Activated T-cell treated with anti-CD3 and anti-CD28 coated beads, Interleukin-2, amount 50 U/mL, for 1 hour (primary cell): Measurements from ENCODE around the gene XYLB.

Experiments used
- DNase-seq: peaks from one replicate; pipeline ENCODE4 v3.0.0-alpha.2; 2020

The XYLB gene

DNA sequence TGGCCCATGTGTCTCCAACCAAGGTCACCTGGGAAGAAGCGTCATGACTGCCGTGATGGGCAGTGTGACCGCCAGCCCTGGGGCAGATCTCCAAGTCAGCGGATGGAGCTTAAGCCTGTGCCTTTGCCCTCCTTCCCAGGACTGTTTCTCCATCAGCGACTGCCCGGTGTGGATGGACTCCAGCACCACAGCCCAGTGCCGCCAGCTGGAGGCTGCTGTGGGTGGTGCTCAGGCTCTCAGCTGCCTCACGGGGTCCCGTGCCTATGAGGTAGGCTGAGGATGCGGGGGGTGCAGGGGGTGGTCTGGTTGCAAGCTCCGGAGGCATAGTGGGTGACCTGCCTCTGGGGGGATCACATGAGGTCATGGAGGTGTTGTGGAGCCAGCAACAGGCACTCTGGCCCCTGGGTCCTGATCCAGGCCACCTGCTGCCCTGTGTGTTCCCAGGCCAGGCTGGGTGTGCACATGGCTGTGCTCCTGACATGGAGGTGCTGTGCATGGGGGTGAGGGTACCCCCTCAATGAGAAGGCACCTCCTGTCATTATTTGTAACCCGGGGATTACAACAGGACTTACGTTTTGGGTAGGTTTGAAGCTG, 19.0 kb downstream of the XYLB start:
- no peak for DNase-seq

DNA sequence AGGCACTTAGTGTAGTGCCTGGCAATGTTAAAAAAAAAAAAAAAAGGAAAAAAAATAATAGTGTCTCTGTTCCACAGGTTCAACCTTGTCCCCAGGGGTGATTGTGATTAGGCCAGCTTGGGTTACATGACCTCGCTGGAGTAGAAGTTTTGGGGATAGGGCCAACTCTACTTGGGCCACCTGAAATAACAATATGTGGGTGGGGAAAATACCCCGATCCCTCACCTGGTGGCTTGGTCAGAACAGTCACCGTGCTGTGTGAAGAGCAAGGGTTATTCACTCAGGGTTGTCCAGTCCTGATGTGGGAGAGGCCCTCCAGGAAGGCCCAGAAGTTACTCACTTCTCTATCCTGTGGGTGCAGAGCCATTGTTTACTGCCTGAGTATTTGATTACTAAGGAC, 19.5 kb downstream of the XYLB start:
- no peak for DNase-seq

DNA sequence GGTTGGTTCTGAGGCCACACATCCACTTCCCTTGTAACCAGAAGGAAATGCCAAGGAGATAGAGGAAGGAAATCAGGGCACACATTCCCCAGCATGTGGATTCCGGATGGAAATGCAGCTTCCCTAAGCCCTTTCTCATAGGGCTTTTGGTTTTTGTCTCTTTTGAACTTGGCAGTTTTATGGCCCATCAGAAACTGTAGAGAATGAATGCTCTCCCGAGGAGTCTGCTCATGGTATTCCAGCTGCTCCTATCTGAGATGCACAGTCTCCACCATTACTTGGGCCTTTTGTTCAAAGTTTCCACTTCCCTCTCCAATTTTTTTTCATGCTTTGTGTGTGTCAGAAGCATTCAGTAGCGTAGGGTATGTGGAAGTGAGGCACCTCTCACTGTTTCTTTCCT, 21.2 kb downstream of the XYLB start:
- no peak for DNase-seq

DNA sequence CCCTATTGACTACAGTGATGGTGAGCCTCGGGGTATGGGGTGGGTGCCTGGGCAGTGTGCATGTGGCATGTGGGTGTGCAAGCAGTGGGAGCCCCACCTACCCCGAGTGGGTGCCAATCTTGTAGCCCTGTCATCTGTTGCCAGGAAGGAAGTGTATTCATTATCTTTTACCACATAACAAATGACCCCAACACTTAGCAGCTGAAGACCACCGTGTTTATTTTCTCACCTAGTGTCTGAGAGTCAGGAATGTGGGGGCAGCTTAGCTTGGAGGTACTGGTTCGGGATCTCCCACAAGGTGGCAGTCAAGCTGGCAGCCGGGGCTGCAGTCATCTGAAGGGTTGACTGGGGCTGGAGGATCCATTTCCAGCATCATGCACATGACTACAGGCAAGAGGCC, 21.7 kb downstream of the XYLB start:
- DNase-seq: no peak

DNA sequence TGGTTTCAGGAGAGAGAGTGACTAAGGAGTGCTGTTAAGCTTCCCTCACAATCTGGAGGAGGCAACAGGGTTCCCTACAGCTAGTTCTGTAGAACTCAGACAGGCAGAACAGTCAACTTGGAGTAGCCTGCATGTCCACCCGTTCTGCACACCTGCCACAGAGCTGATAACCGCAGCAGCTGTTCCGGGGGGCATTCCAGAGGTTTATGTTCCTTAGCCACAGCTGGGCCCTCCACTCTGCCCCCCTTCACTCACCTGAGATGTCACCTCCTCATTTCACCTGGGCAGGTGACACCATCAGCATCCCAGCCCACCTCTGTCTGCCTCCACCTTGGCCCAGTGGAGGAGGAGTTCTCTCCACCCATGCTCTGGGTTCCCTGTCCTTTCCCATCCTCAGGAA, 22.6 kb downstream of the XYLB start:
- DNase-seq: no peak

DNA sequence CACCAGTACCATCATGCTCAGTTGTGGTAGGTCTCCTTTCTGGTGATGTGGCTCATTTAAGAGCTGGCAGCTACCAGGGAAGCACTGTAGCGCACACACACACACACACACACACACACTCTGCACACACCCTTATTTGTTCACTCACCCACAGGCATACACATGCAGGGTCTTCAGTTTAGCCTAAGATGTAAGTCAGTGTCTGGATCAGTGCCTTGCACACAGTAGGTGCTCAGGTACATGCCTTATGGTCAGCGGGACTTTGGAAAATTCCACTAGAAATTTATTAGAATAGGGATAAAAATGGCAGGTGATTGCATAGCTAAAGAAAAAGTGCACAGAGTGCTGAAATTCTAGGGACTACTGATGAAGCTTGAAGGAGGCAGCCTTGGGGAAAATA, 23.6 kb downstream of the XYLB start:
- no peak for DNase-seq

DNA sequence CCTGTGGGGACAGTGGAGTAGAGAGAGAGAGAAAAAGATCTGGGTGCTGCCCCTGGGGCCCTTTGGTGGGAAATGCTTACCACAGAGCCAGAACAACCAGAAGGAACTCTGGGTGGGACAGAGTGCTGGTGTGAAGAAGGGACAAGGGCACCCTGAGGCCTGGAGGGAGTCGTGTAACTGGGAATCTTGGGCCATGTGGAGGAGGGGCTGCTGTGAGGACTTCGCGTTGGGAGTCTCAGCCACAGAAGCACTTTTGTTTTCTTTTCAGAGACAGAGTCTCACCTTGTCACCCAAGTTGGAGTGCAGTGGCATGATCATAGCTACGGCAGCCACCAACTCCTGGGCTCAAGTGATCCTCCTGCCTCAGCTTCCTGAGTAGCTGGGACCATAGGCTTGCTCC, 24.3 kb downstream of the XYLB start:
- DNase-seq: no peak

DNA sequence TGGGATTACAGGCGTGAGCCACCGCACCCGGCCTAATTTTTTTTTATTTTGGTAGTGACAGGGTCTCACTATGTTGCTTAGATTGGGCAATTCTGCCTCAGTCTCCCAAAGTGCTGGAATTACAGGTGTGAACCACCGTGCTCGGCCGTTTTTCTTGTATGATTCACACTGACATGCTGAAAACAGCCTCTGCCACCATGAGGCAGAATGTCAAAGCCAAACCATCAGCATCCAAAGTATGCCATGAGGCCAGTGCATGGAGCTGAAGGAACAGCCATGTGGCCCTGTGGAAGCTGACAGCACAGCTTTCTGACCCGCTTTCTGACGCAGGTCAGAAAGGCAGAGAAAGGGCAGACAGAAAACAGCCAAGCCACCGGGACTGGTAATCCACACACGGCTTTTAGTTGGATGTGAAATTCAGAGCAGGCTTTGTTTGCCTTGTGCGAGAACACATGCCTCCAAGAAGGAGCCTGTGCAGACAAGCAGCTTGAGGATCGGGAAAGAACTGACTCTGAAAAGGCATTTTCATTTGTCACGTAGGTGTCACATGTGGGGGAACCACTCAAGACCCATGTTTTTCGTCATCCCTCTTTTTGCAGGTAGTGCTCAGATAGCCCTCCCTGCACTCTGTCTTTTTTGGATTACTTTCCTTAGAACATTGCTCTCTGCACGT, 25.1 kb downstream of the XYLB start:
- DNase-seq: no peak

DNA sequence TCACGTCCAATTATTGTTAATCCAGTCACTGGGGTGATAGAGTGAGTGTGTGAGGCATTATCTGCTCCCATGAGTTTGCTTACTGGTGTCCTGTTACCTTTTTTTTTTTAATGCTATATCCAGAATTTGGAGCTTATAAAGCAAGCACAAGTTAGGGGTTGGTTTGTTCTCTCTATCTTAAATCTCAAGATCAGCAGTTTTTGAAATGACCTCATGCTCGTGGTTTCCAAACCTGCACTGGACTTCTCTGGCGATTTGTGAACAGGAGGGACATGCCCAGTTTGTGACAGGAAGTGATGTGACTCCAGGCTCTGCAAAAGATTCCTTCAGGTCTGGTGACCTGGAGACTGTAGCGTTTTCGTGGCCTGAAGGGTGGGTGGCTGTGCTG, 25.6 kb downstream of the XYLB start:
- no peak for DNase-seq

DNA sequence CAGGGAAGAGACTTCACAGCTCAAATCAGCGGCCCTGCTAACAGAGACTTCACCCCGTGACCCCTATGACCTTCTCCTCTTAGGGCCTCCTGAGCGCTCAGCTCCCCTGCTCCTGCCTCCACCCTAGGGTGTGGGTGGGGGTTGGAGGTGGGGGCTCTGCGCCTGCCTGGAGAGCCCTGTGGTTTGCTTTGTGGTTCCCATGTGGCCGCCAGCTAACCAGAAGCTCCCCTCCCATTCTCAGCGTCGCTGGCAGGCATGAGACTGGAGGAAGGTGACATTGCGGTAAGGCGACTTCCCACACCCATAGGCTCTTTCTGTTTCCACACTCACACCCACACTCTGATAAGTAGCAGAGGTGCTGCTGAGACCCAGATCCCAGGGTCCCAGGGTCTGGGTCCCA, 27.6 kb downstream of the XYLB start:
- peak; percentile 25 for DNase-seq

DNA sequence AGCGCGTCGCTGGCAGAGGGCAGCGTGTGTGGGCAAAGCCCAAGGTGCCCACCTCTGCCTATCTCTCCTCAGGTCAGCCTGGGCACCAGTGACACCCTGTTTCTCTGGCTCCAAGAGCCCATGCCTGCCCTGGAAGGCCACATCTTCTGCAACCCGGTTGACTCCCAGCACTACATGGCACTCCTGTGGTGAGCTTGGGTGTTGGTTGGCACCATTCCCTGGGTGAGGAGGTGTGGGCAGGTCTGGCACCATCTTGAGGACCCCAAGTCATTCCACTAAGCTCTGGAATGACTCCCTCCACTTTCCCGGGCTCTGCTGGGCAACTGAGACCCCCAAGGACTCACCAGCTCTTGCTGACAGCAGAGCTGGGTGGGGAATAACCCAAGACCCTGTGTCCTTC, 28.5 kb downstream of the XYLB start:
- no peak for DNase-seq

DNA sequence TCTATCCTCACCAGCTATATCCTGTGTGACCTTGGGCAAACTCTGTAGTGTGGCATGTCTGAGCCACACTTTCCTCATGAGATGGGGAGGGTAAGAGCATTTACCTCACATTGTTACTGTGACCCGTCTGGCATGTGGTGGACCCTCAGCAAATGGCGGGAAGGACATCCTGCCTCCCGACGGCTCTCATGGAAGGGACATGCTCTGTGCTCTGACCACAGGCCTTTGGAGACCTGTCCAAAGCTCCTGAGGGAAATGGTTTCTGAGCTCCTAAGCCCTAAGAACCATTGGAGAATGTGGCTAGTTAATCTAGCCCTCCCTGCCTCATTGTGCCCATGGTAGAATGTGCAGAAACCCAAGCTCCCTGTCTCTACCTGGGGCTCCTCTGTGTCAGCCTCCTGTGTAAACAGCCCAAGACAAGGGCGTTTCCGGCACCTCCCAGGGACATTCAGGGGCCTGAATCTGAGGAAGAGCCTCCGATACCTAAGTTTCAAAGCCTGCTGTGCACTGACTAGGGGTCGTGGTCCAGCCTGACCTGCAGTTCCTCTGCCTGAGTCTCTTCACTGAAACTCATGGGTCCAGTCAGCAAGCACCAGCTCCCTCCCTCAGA, 29.0 kb downstream of the XYLB start:
- no peak for DNase-seq

DNA sequence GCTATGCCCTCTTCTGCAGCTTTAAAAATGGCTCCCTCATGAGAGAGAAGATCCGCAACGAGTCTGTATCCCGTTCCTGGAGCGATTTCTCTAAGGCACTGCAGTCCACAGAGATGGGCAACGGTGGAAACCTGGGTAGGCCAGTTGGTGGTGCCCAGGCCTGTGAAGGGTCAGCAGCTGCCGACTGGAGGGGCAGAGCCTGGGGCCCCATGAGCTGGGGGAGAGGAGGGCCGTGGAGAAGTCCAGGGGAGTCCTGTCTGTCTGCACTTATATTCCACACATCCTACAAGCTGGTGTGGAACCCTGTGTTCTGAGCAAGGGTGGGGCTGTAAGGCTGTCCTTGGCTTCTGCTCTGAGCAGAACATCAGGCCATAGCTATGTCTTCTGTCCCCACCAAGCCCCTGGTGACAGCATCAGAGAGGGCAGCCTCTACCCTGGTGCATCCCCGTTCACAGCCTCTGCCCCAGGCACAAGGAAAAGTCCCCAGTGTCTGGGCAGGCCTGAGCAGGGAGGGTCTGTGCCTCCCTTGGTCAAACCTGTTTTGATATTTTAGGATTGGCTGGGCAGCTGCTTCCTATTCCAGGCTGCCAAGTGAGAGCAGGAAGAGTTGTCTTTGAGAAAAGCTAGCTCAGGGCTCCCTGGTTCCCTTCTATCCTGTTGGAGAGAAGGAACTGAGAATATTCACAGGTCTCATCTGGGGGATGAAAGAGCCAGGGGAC, 29.7 kb downstream of the XYLB start:
- DNase-seq: no peak

DNA sequence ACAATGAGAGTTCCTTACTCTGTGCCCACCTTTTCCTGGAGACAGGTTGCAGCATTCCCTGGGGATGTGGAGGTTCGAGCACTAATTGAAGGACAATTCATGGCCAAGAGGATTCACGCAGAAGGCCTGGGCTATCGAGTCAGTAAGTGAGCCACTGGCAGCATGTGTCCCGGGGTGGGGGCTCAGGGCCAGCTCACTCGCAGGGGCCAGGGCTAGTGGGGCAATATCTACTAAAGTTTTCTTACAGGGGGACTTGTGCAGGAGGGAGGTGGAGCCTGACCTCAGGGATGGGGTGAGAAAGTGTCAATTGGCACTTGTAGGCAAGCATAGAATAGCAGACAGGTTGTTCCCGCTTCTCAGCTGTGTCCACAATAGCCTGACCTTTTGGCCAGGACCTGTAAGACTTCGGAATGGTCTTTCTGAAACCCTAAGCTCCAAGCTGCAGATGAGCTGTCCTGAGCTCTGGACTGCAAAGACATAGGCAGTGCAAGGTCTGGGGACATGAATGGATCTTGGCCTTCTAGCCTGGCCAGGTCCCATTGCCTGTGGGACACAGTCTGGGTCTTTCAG, 32.7 kb downstream of the XYLB start:
- DNase-seq: no peak

DNA sequence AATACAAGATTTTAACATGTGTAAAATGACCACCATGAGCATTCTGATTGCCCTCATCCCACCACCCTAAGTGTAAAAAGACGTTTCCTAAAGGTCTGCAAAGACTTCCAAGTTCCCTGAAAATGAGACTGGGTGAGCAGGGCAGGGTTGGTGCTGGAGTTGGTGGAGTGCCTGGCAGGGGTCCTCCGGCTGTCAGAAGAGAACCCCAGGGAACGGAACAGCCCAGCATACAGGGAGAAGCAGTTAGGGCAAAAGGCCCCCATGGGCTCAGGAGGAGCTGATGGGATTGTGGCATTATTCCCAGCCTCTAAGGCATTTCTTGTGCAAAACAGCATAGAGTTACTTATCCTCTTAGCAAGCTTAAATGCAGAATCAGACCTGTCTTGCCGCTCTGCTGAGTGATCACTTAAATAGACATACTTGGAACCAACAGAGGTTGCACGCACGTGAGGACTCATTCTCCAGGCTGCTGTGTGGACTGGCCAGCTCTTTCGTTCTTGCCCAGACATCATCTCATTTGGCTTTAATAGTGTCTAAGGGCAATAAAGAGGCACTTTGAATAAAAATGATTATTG, 36.0 kb downstream of the XYLB start:
- no peak for DNase-seq

DNA sequence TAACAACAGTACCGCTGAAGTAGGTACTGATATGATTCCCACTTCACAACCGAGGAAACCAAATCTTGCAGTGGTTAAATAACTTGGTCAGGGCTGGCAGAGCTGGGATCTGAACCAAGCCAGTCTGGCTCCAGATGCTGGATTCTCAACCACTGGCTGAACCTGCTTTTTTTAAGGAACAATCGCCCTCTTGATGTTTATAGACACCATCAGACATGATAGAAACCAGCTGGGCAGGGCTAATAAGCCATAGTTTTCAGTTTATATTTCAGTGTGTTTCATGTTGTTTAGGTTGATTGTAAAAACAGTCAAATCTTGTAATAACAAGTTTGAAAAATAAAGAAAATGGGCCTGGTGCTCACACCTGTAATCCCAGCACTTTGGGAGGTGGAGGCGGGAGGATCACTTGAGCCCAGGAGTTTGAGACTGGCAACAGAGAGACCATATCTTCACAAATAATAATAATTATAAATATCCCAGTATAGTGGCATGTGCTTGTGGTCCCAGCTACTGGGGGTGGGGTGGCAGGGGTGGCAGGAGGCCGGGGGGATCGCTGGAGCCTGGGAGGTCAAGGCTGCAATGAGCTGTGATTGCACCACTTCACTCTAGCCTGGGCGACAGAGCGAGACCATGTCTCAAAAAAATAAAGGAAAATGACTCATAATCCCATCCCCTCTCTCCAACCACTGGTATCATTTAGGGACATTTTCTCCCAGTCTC, 36.7 kb downstream of the XYLB start:
- DNase-seq: no peak

DNA sequence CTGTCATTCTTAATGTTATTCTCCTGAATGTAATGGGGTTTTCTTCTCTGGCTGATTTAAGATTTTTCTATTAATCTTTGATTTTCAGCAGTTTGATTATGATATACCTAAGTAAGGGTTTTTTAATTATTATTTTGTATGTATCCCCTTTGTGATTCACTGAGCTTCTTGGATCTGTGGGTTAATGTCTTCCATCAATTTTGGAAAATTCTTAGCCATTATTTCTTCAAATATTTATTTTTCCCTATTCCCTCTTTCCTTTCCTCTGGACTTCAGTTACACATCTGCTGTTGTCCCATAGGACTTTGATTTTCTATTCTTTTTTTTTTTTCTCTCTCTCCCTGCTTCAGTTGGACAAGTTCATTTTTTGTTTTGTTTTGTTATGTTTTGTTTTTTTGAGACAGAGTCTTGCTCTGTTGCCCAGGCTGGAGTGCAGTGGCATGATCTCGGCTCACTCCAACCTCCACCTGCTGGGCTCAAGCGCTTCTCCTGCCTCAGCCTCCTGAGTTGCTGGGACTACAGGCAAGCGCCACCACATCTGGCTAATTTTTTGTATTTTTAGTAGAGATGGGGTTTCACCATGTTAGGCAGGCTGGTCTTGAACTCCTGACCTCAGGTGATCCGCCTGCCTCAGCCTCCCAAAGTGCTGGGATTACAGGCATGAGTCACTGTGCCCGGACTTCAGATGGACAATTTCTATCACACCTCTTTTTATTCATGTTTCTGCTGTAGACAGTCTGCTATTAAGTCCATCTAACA, 40.6 kb downstream of the XYLB start:
- no peak for DNase-seq

DNA sequence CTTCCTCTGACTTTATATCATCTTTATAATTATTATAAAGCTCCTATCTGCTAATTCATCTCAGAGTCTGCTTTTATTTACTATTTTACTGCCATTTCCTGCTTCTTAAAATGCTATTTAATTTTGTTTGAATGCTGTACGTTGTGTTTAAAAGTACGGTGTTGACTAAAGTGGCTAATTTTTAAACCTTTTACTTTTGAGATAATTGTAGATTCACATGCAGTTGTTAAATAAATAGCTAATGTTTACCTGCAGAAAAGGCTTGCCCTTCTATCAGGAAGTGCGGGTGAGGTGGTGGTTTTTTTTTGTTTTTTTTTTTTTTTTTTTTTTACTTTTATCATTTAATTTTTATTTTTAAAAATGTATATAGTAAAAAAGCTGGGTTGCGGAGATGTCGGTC, 41.3 kb downstream of the XYLB start:
- no peak for DNase-seq

DNA sequence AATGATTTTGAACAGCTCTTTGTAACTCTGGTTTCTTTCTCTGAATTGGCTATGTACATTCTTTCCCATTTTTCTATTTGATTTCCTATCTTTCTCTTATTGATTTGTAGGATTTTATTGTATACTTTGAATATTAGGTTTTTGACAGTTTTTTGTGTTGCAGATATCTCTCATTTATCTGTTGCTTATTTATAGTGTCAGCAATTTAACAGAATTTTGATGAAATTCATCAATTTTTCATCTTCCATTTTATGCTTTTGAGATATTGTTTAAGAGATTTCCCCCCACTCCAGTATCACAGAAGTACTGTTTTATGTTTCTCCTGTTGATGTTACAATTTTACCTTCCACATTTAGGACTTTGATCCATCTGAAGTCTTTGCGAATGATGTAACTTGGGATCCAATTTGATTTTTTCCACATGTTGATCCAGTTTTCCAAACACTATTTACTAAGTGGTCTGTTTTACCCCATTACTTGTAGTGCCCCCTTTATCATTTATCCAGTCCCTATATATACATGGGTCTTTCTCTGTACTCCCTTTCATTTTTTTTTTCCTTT, 46.1 kb downstream of the XYLB start:
- DNase-seq: no peak

DNA sequence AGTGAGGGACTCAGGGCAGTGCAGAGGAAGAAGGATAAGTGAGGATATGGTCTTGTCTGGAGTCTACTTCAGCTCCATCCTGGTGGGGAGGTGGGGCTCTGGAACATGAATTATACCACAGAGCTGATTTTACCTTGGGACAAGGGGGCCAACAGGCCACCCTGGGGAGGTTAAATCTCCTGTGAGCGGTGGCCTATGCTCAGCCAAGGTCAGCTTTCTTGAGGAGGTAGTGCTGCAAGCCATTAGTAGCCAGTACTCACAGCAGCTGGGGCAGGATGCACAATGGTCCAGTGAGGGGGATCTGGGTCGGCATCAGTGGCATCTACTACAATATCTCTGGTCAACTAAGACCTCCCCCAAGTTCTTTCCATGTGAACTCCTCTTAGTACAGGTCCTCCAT, 49.7 kb downstream of the XYLB start:
- no peak for DNase-seq

DNA sequence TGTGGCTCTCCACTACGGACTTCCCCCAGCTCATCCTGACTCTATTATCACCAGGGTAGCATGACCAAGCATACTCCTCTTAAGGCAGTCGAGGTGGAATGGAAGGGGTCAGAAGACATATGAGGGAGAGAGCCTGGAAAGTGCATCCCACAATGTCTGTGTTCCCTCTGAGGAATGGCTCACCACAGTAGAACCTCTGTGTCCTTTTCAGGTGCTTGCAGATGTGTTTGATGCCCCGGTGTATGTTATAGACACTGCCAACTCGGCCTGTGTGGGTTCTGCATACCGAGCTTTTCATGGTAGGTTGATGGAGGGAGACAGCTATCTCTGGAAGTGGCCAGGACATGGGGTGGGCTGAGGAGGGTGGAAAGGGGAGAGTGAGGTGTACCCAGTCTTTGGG, 50.3 kb downstream of the XYLB start:
- no peak for DNase-seq

DNA sequence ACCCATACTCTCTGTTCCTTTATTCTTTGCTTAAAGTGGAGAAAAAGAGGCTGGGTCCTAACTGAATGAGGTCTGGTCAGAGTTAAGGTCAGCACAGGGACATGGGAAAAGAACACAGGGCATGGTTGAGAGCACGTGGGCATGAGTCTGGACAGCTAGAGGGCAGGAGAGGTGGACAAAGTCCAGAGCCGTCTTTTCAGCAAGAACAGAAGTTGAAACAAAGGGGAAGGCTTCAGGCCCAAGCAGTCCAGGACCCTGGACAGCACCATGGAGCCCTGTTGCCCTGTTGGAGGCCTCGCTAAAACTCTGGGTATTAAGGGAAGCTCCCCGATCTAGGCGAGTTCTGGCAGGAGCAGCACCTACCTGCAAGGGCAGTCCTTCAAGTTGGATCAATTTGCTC, 50.7 kb downstream of the XYLB start:
- DNase-seq: no peak
